Caco-2 (cell line): Measurements from ENCODE around the gene TSPAN18. TPM values are rescaled to one million over a fixed set of nuclear protein-coding genes. Genes with fewer than 3 reads are reported as not detected.

Experiments used
- BruUV-seq: library from RNA; stranded (reverse); fragments of 400-500 nt; replicated peaks from 2 replicates; lab custom pipeline; 2021; lab: Mats Ljungman, UMichigan
- CTCF ChIA-PET: fragments of 300-600 bp; sonication (Branson Sonifier 250); formaldehyde crosslinking; loops from one replicate; lab custom pipeline; 2022; ENCODE audit warnings: antibody characterized with exemption; lab: Charles Lee
- POLR2A ChIA-PET: fragments of 300-600 bp; sonication (Branson Sonifier 250); formaldehyde crosslinking; loops from one replicate; lab custom pipeline; 2022; ENCODE audit warnings: antibody characterized with exemption; lab: Charles Lee
- DNase-seq, 2 experiments: peaks; one replicate each; pipeline versions ENCODE4 v3.0.0 to v3.0.0-alpha.2; 2020 to 2022
- H3K27me3 ChIP-seq: replicated peaks from 2 replicates; pipeline ENCODE4 v1.6.0; 2011; ENCODE audit warnings: low read length; ENCODE audit not compliant: control insufficient read depth, insufficient read depth
- H3K36me3 ChIP-seq: 2 replicates; pipeline ENCODE4 v1.5.1; 2011; ENCODE audit warnings: low read length; ENCODE audit not compliant: control insufficient read depth, insufficient read depth
- H3K4me1 ChIP-seq: fragments of 250-450 bp; sonication (Bioruptor Pico); 2 replicates; pipeline ENCODE4 v1.5.1; 2020; ENCODE audit warnings: mild to moderate bottlenecking
- H3K4me3 ChIP-seq: 2 replicates; pipeline ENCODE4 v1.5.1; 2011; ENCODE audit warnings: low read depth, mild to moderate bottlenecking, control low read depth, low read length
- H3K9me3 ChIP-seq: fragments of 250-450 bp; sonication (Bioruptor Pico); 2 replicates; pipeline ENCODE4 v1.5.1; 2020; ENCODE audit warnings: mild to moderate bottlenecking, moderate library complexity
- H3K27ac Mint-ChIP-seq: one replicate; pipeline ENCODE4 v1.8.0; 2022; ENCODE audit warnings: mixed read lengths; ENCODE audit not compliant: unreplicated experiment
- H3K27me3 Mint-ChIP-seq: one replicate; pipeline ENCODE4 v1.8.0; 2022; ENCODE audit warnings: mixed read lengths; ENCODE audit not compliant: insufficient read depth, unreplicated experiment
- H3K36me3 Mint-ChIP-seq: one replicate; pipeline ENCODE4 v1.8.0; 2022; ENCODE audit warnings: mild to moderate bottlenecking, mixed read lengths; ENCODE audit not compliant: insufficient read depth, unreplicated experiment
- H3K4me1 Mint-ChIP-seq: one replicate; pipeline ENCODE4 v1.8.0; 2022; ENCODE audit warnings: low read depth, mixed read lengths; ENCODE audit not compliant: unreplicated experiment
- H3K4me3 Mint-ChIP-seq: one replicate; pipeline ENCODE4 v1.8.0; 2022; ENCODE audit warnings: mild to moderate bottlenecking, moderate library complexity, mixed read lengths; ENCODE audit not compliant: unreplicated experiment
- H3K9me3 Mint-ChIP-seq: one replicate; pipeline ENCODE4 v1.8.0; 2022; ENCODE audit warnings: mixed read lengths; ENCODE audit not compliant: unreplicated experiment
- CTCF ChIP-seq, 2 experiments: fragments of 200-600 bp in 1 of 2; IDR thresholded peaks; 1 replicate in 1 of 2; 2 replicates in 1 of 2; pipeline versions ENCODE4 v1.5.1 to v1.8.0; 2011 to 2022; ENCODE audit warnings: antibody characterized with exemption in 1 of 2, control low read depth in 1 of 2, inconsistent platforms in 1 of 2, low read depth in 1 of 2, low read length in 1 of 2, mild to moderate bottlenecking in 1 of 2, moderate library complexity in 1 of 2; ENCODE audit not compliant: insufficient read depth in 1 of 2, severe bottlenecking in 1 of 2, unreplicated experiment in 1 of 2
- intact Hi-C: fragments of 100-400 bp; cut with micrococcal nuclease; formaldehyde crosslinking; loops from one replicate; pipeline ENCODE4 v1.10.0; 2022; ENCODE audit not compliant: unreplicated experiment
- total RNA-seq: library from RNA; stranded (reverse); gene quantifications from 2 replicates; pipeline ENCODE4 v1.2.3, GENCODE V29; 2022

Gene TSPAN18
- total RNA-seq, 1 experiment from 2014 or later: 7.4 TPM

- ChIA-PET POLR2A (no interaction called here), CTCF (interaction anchor here (0.6 kb wide), 1 partner anchor 355 kb away, joined by 5 read pairs; no protein-coding TSS in a partner anchor)
- Histone ChIP-seq H3K4me3 (no peak overlapping the region), H3K27me3 (no peaks in the 10 kb centered on the region), H3K36me3 (no peaks in the 10 kb centered on the region), H3K4me1 (no peaks in the 10 kb centered on the region), H3K9me3 (no peaks in the 10 kb centered on the region)
- no peak overlapping the region for H3K4me3 Mint-ChIP-seq
- H3K27ac Mint-ChIP-seq: no peak overlapping the region
- no peaks in the 10 kb centered on the region for H3K36me3 Mint-ChIP-seq
- no peak for TF ChIP-seq CTCF (IDR thresholded peaks at IDR 0.05; ENCODE audit: insufficient read depth in 1 of 2, low read depth in 1 of 2, low read length in 1 of 2, severe bottlenecking in 1 of 2, unreplicated experiment in 1 of 2)
- H3K9me3 Mint-ChIP-seq: no peaks in the 10 kb centered on the region
- no peaks in the 10 kb centered on the region for H3K27me3 Mint-ChIP-seq
- no peaks in the 10 kb centered on the region for H3K4me1 Mint-ChIP-seq
- DNase-seq: no peak
- BruUV-seq: no TSS peak
- intact Hi-C loops: no loop called here
Measured at GRCh38 chr11:44750551-44751465, 24.0 kb downstream of the TSPAN18 start.

- no TSS peak for BruUV-seq
- Mint-ChIP-seq H3K36me3 (no peaks in the 10 kb centered on the region), H3K27ac (no peak overlapping the region), H3K27me3 (no peaks in the 10 kb centered on the region), H3K4me3 (no peak overlapping the region), H3K4me1 (no peaks in the 10 kb centered on the region), H3K9me3 (no peaks in the 10 kb centered on the region)
- no peak for TF ChIP-seq CTCF (IDR thresholded peaks at IDR 0.05; ENCODE audit: insufficient read depth in 1 of 2, low read depth in 1 of 2, low read length in 1 of 2, severe bottlenecking in 1 of 2, unreplicated experiment in 1 of 2)
- no peaks in the 10 kb centered on the region; the same call in 1 of the 2 replicates for H3K9me3 ChIP-seq
- POLR2A ChIA-PET: no interaction called here
- no peaks in the 10 kb centered on the region for H3K27me3 ChIP-seq
- no peaks in the 10 kb centered on the region for H3K4me1 ChIP-seq
- no peak overlapping the region for H3K4me3 ChIP-seq
- no peak for DNase-seq
- no peaks in the 10 kb centered on the region for H3K36me3 ChIP-seq
- CTCF ChIA-PET: no interaction called here
- intact Hi-C loops: no loop called here
Measured at GRCh38 chr11:44752300-44752699, 25.5 kb downstream of the TSPAN18 start.

- Histone ChIP-seq H3K27me3 (no peaks in the 10 kb centered on the region), H3K9me3 (peaks cover 4% of the 10 kb centered on the region; the same call in 1 of the 2 replicates), H3K4me3 (no peak overlapping the region), H3K4me1 (no peaks in the 10 kb centered on the region), H3K36me3 (no peaks in the 10 kb centered on the region)
- TF ChIP-seq CTCF (IDR thresholded peaks at IDR 0.05; ENCODE audit: insufficient read depth in 1 of 2, low read depth in 1 of 2, low read length in 1 of 2, severe bottlenecking in 1 of 2, unreplicated experiment in 1 of 2): no peak
- ChIA-PET CTCF (no interaction called here), POLR2A (no interaction called here)
- H3K4me1 Mint-ChIP-seq: no peaks in the 10 kb centered on the region
- intact Hi-C loops: no loop called here
- H3K27ac Mint-ChIP-seq: no peak overlapping the region
- no peak overlapping the region for H3K4me3 Mint-ChIP-seq
- no peaks in the 10 kb centered on the region for H3K36me3 Mint-ChIP-seq
- H3K27me3 Mint-ChIP-seq: no peaks in the 10 kb centered on the region
- no peak for DNase-seq
- H3K9me3 Mint-ChIP-seq: no peaks in the 10 kb centered on the region
- no TSS peak for BruUV-seq
Measured at GRCh38 chr11:44752713-44753112, 26.0 kb downstream of the TSPAN18 start.
